ENCODE measurements around the gene CCL1.

CCL1 gene

DNA sequence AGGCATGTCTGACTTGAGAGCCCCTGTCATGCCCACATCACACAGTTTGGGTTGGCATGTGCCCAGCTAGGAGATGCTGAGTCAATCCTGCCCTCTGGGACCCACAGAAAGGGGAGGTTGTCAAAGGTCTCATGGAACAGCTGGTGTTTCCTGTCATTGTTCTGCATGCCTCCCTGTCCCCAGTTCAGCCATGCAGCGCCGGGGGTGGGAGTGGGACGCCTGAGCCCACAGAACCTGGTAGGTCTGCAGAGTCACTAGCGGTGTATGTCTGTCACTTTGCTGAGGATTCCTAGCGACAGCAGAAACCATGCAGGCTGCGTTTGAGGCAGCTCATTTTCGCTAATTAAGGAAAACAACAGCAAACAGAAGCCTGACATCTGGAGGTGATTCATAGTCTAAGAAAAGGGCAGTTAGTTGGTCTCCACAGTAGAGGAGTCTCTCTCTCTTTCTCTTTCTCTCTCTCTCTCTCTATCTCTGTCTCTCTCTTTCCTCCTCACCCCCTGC is 19.6 kb upstream of the CCL1 start:
- Histone ChIP-seq H3K27ac (ENCODE audit: low read depth, low read length) (no peak overlapping the region), H3K9me3 (ENCODE audit: low read length) (no peaks in the 10 kb centered on the region), H3K4me1 (ENCODE audit: insufficient read depth, low read length) (no peaks in the 10 kb centered on the region)

DNA sequence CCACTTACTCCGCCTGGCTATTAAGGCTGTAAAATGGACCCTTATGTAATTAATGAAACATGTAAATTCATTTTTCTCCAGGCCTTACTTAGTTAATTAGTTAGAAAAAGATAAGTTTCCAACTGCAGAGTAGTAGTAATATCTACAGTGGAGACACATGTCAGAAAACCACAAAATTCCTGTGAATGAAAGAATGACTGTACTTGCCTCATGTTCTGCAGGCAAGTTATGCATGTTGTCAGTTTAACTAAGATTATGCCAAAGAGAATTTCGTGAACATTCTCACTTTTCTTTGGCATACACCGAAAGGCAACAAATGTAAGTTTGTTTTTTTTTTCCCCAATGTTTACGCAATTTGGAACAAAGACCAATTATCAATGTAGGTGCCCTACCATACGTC is 16.8 kb upstream of the CCL1 start:
- H3K27ac ChIP-seq (ENCODE audit: low read depth, low read length): no peak overlapping the region
- H3K36me3 ChIP-seq (ENCODE audit: insufficient read depth, low read length): no peaks in the 10 kb centered on the region
- no peaks in the 10 kb centered on the region for H3K27me3 ChIP-seq (ENCODE audit: control insufficient read depth in 1 of 2, insufficient read depth in 2 of 2, low read length in 2 of 2)
- H3K9me3 ChIP-seq (ENCODE audit: low read length): no peaks in the 10 kb centered on the region
- H3K9ac ChIP-seq (ENCODE audit: low read length): no peak overlapping the region
- no peak overlapping the region for H3K4me3 ChIP-seq (ENCODE audit: low read depth in 1 of 2, low read length in 2 of 2)
- H3K4me1 ChIP-seq (ENCODE audit: insufficient read depth, low read length): no peaks in the 10 kb centered on the region

More for the DNA sequence above, 19.6 kb upstream of the CCL1 start:
- no peaks in the 10 kb centered on the region for H3K27me3 ChIP-seq (ENCODE audit: control insufficient read depth in 1 of 2, insufficient read depth in 2 of 2, low read length in 2 of 2)
- no peaks in the 10 kb centered on the region for H3K36me3 ChIP-seq (ENCODE audit: insufficient read depth, low read length)
- no peak overlapping the region for H3K4me3 ChIP-seq (ENCODE audit: low read depth in 1 of 2, low read length in 2 of 2)
- no peak overlapping the region for H3K9ac ChIP-seq (ENCODE audit: low read length)

DNA sequence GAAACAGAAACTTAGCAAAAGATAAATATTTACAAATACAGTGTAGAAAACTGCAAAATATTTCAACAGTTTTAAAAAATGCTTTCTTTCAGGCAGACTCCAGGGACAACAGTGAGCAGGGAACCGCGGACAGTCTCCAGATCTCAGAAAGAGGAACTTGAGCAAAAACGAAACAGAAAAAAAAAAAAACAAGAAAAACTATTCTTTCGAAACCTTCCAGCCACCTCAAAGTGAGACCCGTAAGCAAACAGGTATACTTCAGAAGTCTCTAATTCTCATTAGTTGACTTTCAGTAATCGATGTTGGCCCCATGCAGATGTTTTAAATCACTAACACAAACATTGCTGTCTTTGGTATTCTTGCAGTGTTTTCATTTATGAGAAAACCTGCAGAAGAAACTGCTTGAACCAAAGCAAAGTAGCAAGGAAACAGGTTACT is 15.7 kb upstream of the CCL1 start:
- Histone ChIP-seq H3K4me1 (ENCODE audit: insufficient read depth, low read length) (no peaks in the 10 kb centered on the region), H3K9ac (ENCODE audit: low read length) (no peak overlapping the region), H3K27me3 (ENCODE audit: control insufficient read depth in 1 of 2, insufficient read depth in 2 of 2, low read length in 2 of 2) (no peaks in the 10 kb centered on the region), H3K27ac (ENCODE audit: low read depth, low read length) (no peak overlapping the region), H3K36me3 (ENCODE audit: insufficient read depth, low read length) (no peaks in the 10 kb centered on the region), H3K4me3 (ENCODE audit: low read depth in 1 of 2, low read length in 2 of 2) (no peak overlapping the region), H3K9me3 (ENCODE audit: low read length) (no peaks in the 10 kb centered on the region)

DNA sequence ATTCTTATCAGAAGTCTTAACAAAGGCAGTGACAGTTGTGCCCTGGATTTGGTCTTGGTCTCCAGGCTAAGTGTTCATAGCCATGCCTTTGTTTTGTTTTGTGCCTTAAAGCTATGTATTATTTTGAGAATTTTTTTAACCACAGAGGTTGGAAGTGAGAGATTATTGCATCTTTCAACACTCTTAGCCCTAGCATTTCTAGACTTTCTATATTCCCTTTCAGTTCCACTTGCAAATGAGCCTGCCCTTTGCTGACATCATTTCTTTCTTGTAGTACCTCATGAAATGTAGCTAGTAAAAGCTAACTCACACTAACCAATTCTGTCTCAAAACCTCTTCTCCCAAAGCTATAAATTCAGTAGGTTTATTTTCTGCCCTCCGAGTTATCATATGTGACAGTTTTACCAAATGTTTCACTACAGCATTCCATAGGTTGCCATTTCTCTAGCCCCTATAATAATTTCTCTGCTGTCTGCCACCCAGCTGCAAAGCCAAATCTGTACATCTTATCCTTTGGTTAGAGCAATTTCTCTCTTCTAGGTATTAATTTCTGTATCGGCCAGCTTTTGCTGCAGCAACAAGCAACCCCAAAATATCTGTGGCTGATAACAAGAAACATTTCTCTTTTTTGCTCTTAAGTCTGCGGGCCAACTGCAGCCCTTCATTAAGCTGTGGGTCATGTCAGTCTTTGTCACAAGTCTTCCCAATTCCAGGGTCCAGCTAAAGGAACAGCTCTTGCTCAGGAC is 14.2 kb upstream of the CCL1 start:
- Histone ChIP-seq H3K36me3 (ENCODE audit: insufficient read depth, low read length) (no peaks in the 10 kb centered on the region), H3K9ac (ENCODE audit: low read length) (no peak overlapping the region), H3K4me1 (ENCODE audit: insufficient read depth, low read length) (no peaks in the 10 kb centered on the region), H3K9me3 (ENCODE audit: low read length) (no peaks in the 10 kb centered on the region), H3K27ac (ENCODE audit: low read depth, low read length) (no peak overlapping the region), H3K4me3 (ENCODE audit: low read depth in 1 of 2, low read length in 2 of 2) (no peak overlapping the region), H3K27me3 (ENCODE audit: control insufficient read depth in 1 of 2, insufficient read depth in 2 of 2, low read length in 2 of 2) (no peaks in the 10 kb centered on the region)

DNA sequence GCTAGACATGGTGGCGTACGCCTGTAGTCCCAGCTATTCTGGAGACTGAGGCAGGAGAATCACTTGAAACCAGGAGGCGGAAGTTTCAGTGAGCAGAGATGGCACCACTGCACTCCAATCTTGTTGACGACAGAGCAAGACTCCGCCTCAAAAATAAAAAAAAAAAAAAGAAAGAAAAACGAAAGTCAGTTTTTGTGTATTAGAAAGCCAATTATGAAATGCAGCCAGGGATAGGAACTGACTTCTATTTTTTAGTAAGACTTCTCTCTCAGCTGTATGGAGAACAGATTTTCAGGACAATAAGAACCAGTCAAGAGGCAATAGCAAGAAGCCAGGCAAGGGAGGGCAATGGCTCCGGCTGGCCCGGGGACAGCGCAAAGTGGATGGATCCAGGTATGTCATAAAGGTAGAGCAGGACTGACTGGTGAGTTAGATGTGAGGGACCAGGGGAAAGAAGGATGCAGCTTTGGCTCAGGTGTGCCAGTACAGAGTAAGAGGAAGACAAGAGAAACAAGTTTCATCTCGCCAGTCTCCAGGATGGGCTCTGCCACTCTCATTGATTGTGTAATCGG is 12.5 kb upstream of the CCL1 start:
- no peaks in the 10 kb centered on the region for H3K36me3 ChIP-seq (ENCODE audit: insufficient read depth, low read length)
- H3K27ac ChIP-seq (ENCODE audit: low read depth, low read length): no peak overlapping the region
- H3K27me3 ChIP-seq (ENCODE audit: control insufficient read depth in 1 of 2, insufficient read depth in 2 of 2, low read length in 2 of 2): no peaks in the 10 kb centered on the region
- no peaks in the 10 kb centered on the region for H3K4me1 ChIP-seq (ENCODE audit: insufficient read depth, low read length)
- H3K4me3 ChIP-seq (ENCODE audit: low read depth in 1 of 2, low read length in 2 of 2): no peak overlapping the region
- no peak overlapping the region for H3K9ac ChIP-seq (ENCODE audit: low read length)
- H3K9me3 ChIP-seq (ENCODE audit: low read length): no peaks in the 10 kb centered on the region

DNA sequence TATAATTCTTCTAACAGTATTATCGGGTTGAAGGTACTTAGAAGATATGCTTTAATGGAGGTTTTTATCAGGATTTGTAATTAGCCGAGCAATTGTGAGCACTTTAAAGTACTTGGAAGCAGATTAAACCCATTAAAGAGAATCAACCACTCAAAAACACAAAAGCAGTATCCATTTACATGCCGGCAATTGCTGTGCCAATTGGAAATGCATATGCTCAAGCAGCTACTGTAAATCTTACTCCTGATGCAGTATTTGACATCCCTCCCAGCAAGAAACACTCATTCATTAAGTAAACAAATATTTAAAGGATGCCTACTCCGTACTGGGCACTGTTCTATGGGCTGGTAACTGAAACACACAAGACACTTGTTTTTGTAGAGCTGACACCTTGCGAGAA is 11.4 kb upstream of the CCL1 start:
- Histone ChIP-seq H3K9me3 (ENCODE audit: low read length) (no peaks in the 10 kb centered on the region), H3K4me1 (ENCODE audit: insufficient read depth, low read length) (no peaks in the 10 kb centered on the region), H3K27ac (ENCODE audit: low read depth, low read length) (no peak overlapping the region), H3K27me3 (ENCODE audit: control insufficient read depth in 1 of 2, insufficient read depth in 2 of 2, low read length in 2 of 2) (no peaks in the 10 kb centered on the region), H3K9ac (ENCODE audit: low read length) (no peak overlapping the region), H3K36me3 (ENCODE audit: insufficient read depth, low read length) (no peaks in the 10 kb centered on the region), H3K4me3 (ENCODE audit: low read depth in 1 of 2, low read length in 2 of 2) (no peak overlapping the region)

DNA sequence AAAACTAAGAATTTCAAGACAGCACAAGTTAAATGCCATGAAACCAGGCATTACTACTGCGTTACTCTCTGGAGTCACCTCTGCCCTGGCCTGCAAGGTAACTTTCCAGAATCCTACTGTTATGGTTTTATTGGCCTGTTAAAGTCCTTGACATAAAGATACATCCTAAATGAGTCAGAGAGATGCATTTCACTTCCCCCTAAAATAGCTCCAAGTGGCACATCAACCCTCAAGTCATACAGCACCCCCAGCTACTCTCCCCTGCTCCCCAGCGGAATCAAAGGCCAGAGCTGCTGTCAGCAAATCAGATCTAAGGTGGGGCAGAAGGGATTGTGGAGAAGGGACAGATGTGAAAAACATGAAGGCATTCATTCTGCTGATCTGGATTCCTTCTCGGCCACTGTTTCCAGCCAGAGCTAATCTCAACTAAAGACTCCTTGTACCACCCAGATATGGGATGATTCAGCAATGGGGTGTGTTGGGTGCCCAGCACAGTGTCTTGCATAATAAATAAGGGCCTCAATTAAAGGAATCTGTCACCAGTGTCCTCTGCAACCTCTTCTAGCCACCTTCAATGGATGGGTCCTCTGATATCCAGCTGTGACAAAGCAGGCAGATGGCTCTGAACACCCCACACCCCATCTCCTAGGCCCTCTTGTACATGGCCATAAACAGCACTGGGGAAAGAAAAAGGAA is 8.5 kb upstream of the CCL1 start:
- Histone ChIP-seq H3K9ac (ENCODE audit: low read length) (no peak overlapping the region), H3K4me1 (ENCODE audit: insufficient read depth, low read length) (no peaks in the 10 kb centered on the region), H3K27ac (ENCODE audit: low read depth, low read length) (no peak overlapping the region), H3K27me3 (ENCODE audit: control insufficient read depth in 1 of 2, insufficient read depth in 2 of 2, low read length in 2 of 2) (no peaks in the 10 kb centered on the region), H3K4me3 (ENCODE audit: low read depth in 1 of 2, low read length in 2 of 2) (no peak overlapping the region), H3K36me3 (ENCODE audit: insufficient read depth, low read length) (no peaks in the 10 kb centered on the region), H3K9me3 (ENCODE audit: low read length) (no peaks in the 10 kb centered on the region)

DNA sequence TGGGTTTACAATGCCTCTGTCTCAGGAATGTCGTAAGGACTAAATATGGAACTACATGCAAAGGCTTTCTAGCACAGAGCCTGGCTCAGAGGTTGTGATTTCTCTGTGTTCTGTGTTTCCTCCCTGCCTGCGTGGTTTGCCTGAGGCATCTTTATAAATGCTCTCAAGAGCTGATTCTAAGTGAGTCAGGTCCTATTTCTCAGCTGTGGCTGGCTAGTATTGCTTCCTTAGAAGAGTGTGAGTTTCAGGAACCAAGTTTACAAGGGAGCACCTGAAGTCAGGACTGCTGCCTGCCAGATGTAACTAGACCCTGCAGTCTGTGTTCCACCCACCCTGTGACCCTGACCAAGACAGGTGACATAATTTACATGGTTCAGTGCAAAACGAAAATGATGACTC is 8.0 kb upstream of the CCL1 start:
- Histone ChIP-seq H3K9me3 (ENCODE audit: low read length) (no peaks in the 10 kb centered on the region), H3K4me3 (ENCODE audit: low read depth in 1 of 2, low read length in 2 of 2) (no peak overlapping the region), H3K4me1 (ENCODE audit: insufficient read depth, low read length) (no peaks in the 10 kb centered on the region), H3K36me3 (ENCODE audit: insufficient read depth, low read length) (no peaks in the 10 kb centered on the region), H3K9ac (ENCODE audit: low read length) (no peak overlapping the region), H3K27me3 (ENCODE audit: control insufficient read depth in 1 of 2, insufficient read depth in 2 of 2, low read length in 2 of 2) (no peaks in the 10 kb centered on the region), H3K27ac (ENCODE audit: low read depth, low read length) (no peak overlapping the region)

DNA sequence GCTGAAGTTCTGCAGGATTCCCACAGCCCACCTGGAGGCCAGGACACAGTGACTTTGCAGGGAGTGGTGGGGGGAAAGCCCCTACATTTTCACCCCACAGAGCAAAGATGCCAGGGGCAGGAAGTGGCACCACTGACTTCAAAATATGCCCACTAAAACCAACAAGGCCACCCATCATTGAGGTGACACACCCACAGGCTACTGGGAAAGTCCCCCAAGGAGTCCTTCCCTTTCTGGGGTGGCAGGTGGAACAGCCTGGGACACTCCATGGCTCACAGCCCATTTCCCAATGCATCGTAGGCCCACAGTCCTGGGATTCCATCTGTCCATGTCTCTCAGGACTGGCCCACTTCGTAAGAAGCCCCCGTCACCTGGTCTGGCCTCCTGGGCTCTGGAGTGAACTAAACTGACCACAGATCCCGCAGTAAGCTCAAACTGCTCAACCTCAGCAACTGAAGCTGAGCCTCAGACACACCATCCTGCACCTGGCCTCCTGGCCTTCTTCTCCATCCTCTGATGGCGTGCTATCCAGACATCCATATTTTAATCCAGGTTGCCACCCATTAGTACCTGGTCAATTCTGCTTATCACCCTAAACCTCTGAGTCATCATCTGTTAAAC is 7.5 kb upstream of the CCL1 start:
- Histone ChIP-seq H3K9me3 (ENCODE audit: low read length) (no peaks in the 10 kb centered on the region), H3K27ac (ENCODE audit: low read depth, low read length) (no peak overlapping the region), H3K9ac (ENCODE audit: low read length) (no peak overlapping the region), H3K27me3 (ENCODE audit: control insufficient read depth in 1 of 2, insufficient read depth in 2 of 2, low read length in 2 of 2) (no peaks in the 10 kb centered on the region), H3K4me3 (ENCODE audit: low read depth in 1 of 2, low read length in 2 of 2) (no peak overlapping the region), H3K36me3 (ENCODE audit: insufficient read depth, low read length) (no peaks in the 10 kb centered on the region), H3K4me1 (ENCODE audit: insufficient read depth, low read length) (no peaks in the 10 kb centered on the region)

DNA sequence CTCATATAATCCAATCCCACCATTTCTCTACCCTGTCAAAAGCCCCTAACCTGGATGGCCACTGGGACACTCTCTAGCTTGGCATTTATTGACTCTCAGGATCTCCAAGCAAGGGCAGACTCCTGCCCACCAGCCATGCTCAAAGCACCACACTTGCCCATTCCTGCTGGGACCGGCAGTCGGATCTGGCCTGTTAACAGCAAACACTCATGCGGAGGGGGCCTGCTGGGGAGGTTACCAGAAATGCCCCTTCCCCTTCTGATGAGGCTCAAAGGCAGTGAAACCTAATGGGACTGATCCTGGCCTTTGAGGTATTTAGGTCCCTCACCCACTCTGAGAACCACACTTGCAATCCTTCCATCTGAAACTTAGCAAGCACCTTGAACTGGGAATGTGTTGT is 6.5 kb upstream of the CCL1 start:
- H3K36me3 ChIP-seq (ENCODE audit: insufficient read depth, low read length): no peaks in the 10 kb centered on the region
- H3K4me3 ChIP-seq (ENCODE audit: low read depth in 1 of 2, low read length in 2 of 2): no peak overlapping the region
- H3K9me3 ChIP-seq (ENCODE audit: low read length): no peaks in the 10 kb centered on the region
- H3K9ac ChIP-seq (ENCODE audit: low read length): no peak overlapping the region
- H3K27me3 ChIP-seq (ENCODE audit: control insufficient read depth in 1 of 2, insufficient read depth in 2 of 2, low read length in 2 of 2): no peaks in the 10 kb centered on the region
- no peak overlapping the region for H3K27ac ChIP-seq (ENCODE audit: low read depth, low read length)
- no peaks in the 10 kb centered on the region for H3K4me1 ChIP-seq (ENCODE audit: insufficient read depth, low read length)

DNA sequence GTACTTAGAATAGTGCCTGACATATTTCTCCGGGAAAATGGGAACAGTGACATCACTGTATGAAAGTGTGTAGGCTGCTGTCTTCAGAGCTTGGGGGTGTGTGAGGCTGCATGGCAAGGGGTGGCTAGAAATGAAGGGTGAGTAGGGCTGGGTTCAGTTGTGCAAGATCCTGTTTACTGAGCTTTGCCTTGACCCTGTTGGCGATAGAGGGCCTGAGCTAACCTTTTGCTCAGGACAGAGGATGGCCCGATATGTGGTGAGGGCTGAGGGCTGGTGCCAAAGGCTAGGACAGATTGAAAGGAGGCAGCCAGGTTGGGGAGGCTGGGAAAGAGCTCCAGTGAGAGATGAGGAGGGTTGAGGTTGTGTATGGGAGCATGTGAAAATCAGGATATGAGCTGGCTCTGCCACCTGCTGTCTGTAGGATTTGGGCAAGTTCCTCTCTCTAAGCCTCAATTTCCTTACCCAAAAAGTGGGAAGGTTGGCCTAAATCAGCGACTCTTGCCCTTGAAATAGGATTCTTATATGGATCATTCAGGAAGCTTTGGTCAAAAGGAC is 6.0 kb upstream of the CCL1 start:
- Histone ChIP-seq H3K27me3 (ENCODE audit: control insufficient read depth in 1 of 2, insufficient read depth in 2 of 2, low read length in 2 of 2) (no peaks in the 10 kb centered on the region), H3K4me1 (ENCODE audit: insufficient read depth, low read length) (no peaks in the 10 kb centered on the region), H3K4me3 (ENCODE audit: low read depth in 1 of 2, low read length in 2 of 2) (no peak overlapping the region), H3K27ac (ENCODE audit: low read depth, low read length) (no peak overlapping the region), H3K9me3 (ENCODE audit: low read length) (no peaks in the 10 kb centered on the region), H3K9ac (ENCODE audit: low read length) (no peak overlapping the region), H3K36me3 (ENCODE audit: insufficient read depth, low read length) (no peaks in the 10 kb centered on the region)
